Measurements from ENCODE around the gene FMNL3. TPM values are rescaled to one million over a fixed set of nuclear protein-coding genes. Genes with fewer than 3 reads are reported as not detected.
A peak's percentile ranks its signal among the peaks of the same experiment; 100 is the strongest.

Gene FMNL3, protein sequence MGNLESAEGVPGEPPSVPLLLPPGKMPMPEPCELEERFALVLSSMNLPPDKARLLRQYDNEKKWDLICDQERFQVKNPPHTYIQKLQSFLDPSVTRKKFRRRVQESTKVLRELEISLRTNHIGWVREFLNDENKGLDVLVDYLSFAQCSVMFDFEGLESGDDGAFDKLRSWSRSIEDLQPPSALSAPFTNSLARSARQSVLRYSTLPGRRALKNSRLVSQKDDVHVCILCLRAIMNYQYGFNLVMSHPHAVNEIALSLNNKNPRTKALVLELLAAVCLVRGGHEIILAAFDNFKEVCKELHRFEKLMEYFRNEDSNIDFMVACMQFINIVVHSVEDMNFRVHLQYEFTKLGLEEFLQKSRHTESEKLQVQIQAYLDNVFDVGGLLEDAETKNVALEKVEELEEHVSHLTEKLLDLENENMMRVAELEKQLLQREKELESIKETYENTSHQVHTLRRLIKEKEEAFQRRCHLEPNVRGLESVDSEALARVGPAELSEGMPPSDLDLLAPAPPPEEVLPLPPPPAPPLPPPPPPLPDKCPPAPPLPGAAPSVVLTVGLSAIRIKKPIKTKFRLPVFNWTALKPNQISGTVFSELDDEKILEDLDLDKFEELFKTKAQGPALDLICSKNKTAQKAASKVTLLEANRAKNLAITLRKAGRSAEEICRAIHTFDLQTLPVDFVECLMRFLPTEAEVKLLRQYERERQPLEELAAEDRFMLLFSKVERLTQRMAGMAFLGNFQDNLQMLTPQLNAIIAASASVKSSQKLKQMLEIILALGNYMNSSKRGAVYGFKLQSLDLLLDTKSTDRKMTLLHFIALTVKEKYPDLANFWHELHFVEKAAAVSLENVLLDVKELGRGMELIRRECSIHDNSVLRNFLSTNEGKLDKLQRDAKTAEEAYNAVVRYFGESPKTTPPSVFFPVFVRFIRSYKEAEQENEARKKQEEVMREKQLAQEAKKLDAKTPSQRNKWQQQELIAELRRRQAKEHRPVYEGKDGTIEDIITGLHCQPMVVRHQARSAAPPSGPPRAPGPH
- 1 to 10 TPM; 2.1 to 4.9 (median 2.9) TPM for total RNA-seq
- long read RNA-seq: 0 reads

GRCh38 chr12:49707128-49707811 is at the start of gene FMNL3:
Gene FMNL3 (minus strand): TSS chr12:49707405. CDS start chr12:49707180, 225 bp downstream.
- DNase-seq: peak; percentile 98 to 99 (median 98)
- TF ChIP-seq POLR2A (IDR thresholded peaks at IDR 0.05) (no peak), CTCF (IDR thresholded peaks at IDR 0.05) (peak; percentile 91 to 98 (median 94))
- 2% methylated on average over 58 of the region's 93 CpGs for WGBS (ENCODE audit: insufficient coverage, low coverage, low lambda C conversion rate, missing lambda C conversion rate)
- no peaks in the 10 kb centered on the region for H3K27me3 ChIP-seq
- no peaks in the 10 kb centered on the region for H3K9me3 ChIP-seq
- intact Hi-C loops (cut with DNase I): loop anchor here (5.0 kb wide), 1 partner anchor 65 kb away; no protein-coding TSS in a partner anchor
- no peaks in the 10 kb centered on the region for H3K4me1 ChIP-seq
- peak within 1 kb of the TSS; percentile 52 to 68 (median 63) for H3K4me3 ChIP-seq
- no peaks in the 10 kb centered on the region for H3K36me3 ChIP-seq
- H3K27ac ChIP-seq: peak within 1 kb of the TSS; percentile 60 to 88 (median 72)
- peak; percentile 99 to 100 (median 100) for ATAC-seq

- no peaks in the 10 kb centered on the region for H3K9me3 ChIP-seq
- TF ChIP-seq POLR2A (IDR thresholded peaks at IDR 0.05): no peak
- TF ChIP-seq CTCF (IDR thresholded peaks at IDR 0.05): no peak
- peaks cover 9 to 44% (median 29%) of the 10 kb centered on the region in 4 donors for H3K36me3 ChIP-seq
- H3K4me3 ChIP-seq: no peak overlapping the region
- DNase-seq: no peak
- no peak overlapping the region for H3K27ac ChIP-seq
- peaks cover 0 to 97% (median 30%) of the 10 kb centered on the region in 4 donors for H3K4me1 ChIP-seq
- H3K27me3 ChIP-seq: no peaks in the 10 kb centered on the region
- WGBS (ENCODE audit: insufficient coverage, low coverage, low lambda C conversion rate, missing lambda C conversion rate): 0% methylated on average over 1 of the region's 1 CpG
- intact Hi-C loops (cut with DNase I): no loop called here
- no peak for ATAC-seq
These were observed 43.8 kb upstream of the FMNL3 start for GRCh38 chr12:49750996-49751393.

DNA sequence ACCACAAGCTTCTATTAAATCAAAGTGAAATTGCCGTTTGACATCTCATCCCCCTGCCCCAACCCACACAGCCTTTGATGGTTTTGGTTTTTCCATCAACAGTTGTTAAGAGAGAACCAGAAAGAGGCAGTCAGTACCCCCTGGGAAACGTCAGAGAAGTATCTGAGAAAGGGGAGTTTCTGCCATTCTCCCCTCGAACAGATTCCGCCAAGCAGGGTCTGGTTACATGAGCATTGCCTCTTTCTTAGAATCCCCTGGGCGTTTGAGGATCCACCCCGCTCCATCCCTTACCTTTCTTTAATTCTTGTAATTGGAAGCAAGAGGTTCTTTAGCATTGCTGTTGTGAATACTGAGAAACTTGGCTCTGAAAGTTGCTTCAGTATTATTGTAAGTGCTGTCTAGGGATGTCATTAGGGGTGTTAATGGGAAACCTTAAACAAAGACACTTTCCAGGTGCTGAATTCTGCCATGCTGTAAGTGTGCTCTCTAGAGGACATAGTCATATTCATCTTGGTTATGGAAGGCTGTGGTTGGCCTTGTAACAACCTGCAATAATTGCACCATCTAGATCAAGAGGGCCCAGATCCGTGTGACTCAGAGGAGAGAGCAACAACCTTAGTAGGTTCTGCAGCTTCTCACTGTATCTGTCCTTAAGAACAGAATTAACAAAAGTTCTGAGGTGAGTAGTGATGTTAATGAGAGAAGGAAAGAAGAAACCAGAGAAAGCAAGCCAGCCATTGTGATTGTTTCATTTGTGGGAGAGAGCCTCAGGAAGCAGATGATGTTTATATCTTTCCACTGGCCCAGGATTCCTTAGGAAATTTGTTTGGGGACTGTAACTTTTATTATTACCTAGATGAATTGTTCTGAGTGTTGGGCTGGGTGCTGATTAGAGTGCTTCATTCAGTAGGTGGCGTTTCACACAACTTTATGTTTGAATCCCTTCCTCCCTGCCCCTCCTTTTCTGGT is 43.1 kb upstream of the FMNL3 start:
- Histone ChIP-seq H3K4me3 (no peak overlapping the region), H3K4me1 (peaks cover 0 to 100% (median 31%) of the 10 kb centered on the region in 4 donors), H3K36me3 (peaks cover 9 to 37% (median 22%) of the 10 kb centered on the region in 4 donors), H3K27me3 (no peaks in the 10 kb centered on the region), H3K27ac (no peak overlapping the region), H3K9me3 (no peaks in the 10 kb centered on the region)
- intact Hi-C loops (cut with DNase I): no loop called here
- 50% methylated on average over 8 of the region's 8 CpGs for WGBS (ENCODE audit: insufficient coverage, low coverage, low lambda C conversion rate, missing lambda C conversion rate)
- TF ChIP-seq CTCF (IDR thresholded peaks at IDR 0.05) (no peak), POLR2A (IDR thresholded peaks at IDR 0.05) (no peak)
- ATAC-seq (peak in 3 of 4 donors; percentile 45 to 60 (median 59)), DNase-seq (no peak)

Measured in right lobe of liver (tissue), 6 donors.